K562 (cell line): ENCODE results near the gene FGGY. TPM values are rescaled to one million over a fixed set of nuclear protein-coding genes. Genes with fewer than 3 reads are reported as not detected.

Experiments used
- ARID2 ChIP-seq: fragments of 450-650 bp; IDR thresholded peaks from 2 replicates; pipeline ENCODE4 v1.6.1; 2017; ENCODE audit warnings: antibody characterized with exemption, mild to moderate bottlenecking
- BHLHE40 ChIP-seq: IDR thresholded peaks from 2 replicates; pipeline ENCODE4 v1.6.1; 2011; ENCODE audit warnings: low read length, improper control_type of control experiment
- CBX2 ChIP-seq: fragments of 200-600 bp; sonication (generic); IDR thresholded peaks from one replicate; pipeline ENCODE4 v1.6.1; 2012; ENCODE audit warnings: mild to moderate bottlenecking, low read length, inconsistent platforms; ENCODE audit not compliant: insufficient read depth, poor library complexity, severe bottlenecking
- CTCF ChIP-seq, 3 experiments: IDR thresholded peaks in 2 of 3; conservative IDR thresholded peaks in 1 of 3; 2 replicates each; pipeline ENCODE4 v1.5.1; 2011 to 2012; ENCODE audit warnings: low read length in 3 of 3, mild to moderate bottlenecking in 3 of 3, control low read depth in 2 of 3, improper control_type of control experiment in 1 of 3, inconsistent platforms in 1 of 3, low read depth in 1 of 3, mixed read lengths in 1 of 3, moderate library complexity in 1 of 3; ENCODE audit not compliant: insufficient read depth in 2 of 3
- DACH1 ChIP-seq: fragments of 450-650 bp; IDR thresholded peaks from 2 replicates; pipeline ENCODE4 v1.6.1; 2018; ENCODE audit not compliant: partially characterized antibody
- FIP1L1 ChIP-seq: fragments of 200-400 bp; formaldehyde crosslinking; IDR thresholded peaks from 2 replicates; pipeline ENCODE4 v1.6.1; 2018; ENCODE audit warnings: mild to moderate bottlenecking, low read depth, low read length; ENCODE audit not compliant: poor library complexity, severe bottlenecking
- HDAC8 ChIP-seq: fragments of 450-650 bp; IDR thresholded peaks from 2 replicates; pipeline ENCODE4 v1.6.1; 2016; ENCODE audit warnings: mild to moderate bottlenecking, missing genetic modification characterization, moderate library complexity, missing compliant biosample characterization
- JUNB ChIP-seq: fragments of 450-650 bp; formaldehyde crosslinking; conservative IDR thresholded peaks from 2 replicates; pipeline ENCODE4 v1.4.0; 2020; ENCODE audit warnings: mild to moderate bottlenecking
- L3MBTL2 ChIP-seq: fragments of 450-650 bp; IDR thresholded peaks from 2 replicates; pipeline ENCODE4 v1.6.1; 2016; ENCODE audit warnings: mild to moderate bottlenecking, moderate library complexity
- MAFF ChIP-seq: IDR thresholded peaks from 2 replicates; pipeline ENCODE4 v1.6.1; 2012; ENCODE audit warnings: low read length, improper control_type of control experiment
- MAZ ChIP-seq, 2 experiments: fragments of 450-650 bp in 1 of 2; sonication (generic) in 1 of 2; formaldehyde crosslinking; IDR thresholded peaks in 1 of 2; conservative IDR thresholded peaks in 1 of 2; 2 replicates each; pipeline versions ENCODE4 v1.4.0 to v1.5.0; 2020; ENCODE audit warnings: mild to moderate bottlenecking in 1 of 2, missing genetic modification reagents in 1 of 2
- MECOM ChIP-seq: fragments of 250-450 bp; sonication (Bioruptor Pico); IDR thresholded peaks from 2 replicates; pipeline ENCODE4 v1.8.0; 2022; ENCODE audit warnings: inconsistent platforms
- NELFE ChIP-seq: IDR thresholded peaks from 2 replicates; pipeline ENCODE4 v1.6.1; 2011; ENCODE audit warnings: mild to moderate bottlenecking; ENCODE audit not compliant: insufficient read depth, insufficient read length
- STAG1 ChIP-seq: sonication (generic); formaldehyde crosslinking; IDR thresholded peaks from 2 replicates; pipeline ENCODE4 v1.5.0; 2020; ENCODE audit warnings: missing genetic modification reagents, borderline replicate concordance
- TAF9B ChIP-seq: fragments of 450-650 bp; IDR thresholded peaks from 2 replicates; pipeline ENCODE4 v1.6.1; 2018; ENCODE audit warnings: mild to moderate bottlenecking; ENCODE audit not compliant: partially characterized antibody
- ZNF24 ChIP-seq: fragments of 450-650 bp; IDR thresholded peaks from 2 replicates; pipeline ENCODE4 v1.6.1; 2016
- ZNF282 ChIP-seq: sonication (generic); formaldehyde crosslinking; IDR thresholded peaks from 2 replicates; pipeline ENCODE4 v1.8.1; 2023; ENCODE audit warnings: missing genetic modification reagents
- ZNF561 ChIP-seq: fragments of 450-650 bp; formaldehyde crosslinking; conservative IDR thresholded peaks from 2 replicates; pipeline ENCODE4 v1.4.0; 2020; ENCODE audit warnings: mild to moderate bottlenecking, moderate library complexity
- ZNF79 ChIP-seq: fragments of 250-450 bp; sonication (Bioruptor Pico); IDR thresholded peaks from 2 replicates; pipeline ENCODE4 v1.4.0; 2020; ENCODE audit warnings: low read depth, mild to moderate bottlenecking, moderate library complexity
- polyA plus RNA-seq, 8 experiments: library from polyadenylated mRNA; depleted of rRNA in 4 of 8; stranded (reverse) in 5 of 8; unstranded in 3 of 8; fragments of >200 nt; fragmentation: Nextera tagmentation in 2 of 8; fragmentation: Illumina TruSeq in 1 of 8; extraction: Ambion mirVana in 2 of 8; extraction: Trizol in 1 of 8; gene quantifications; 2 replicates each; pipeline versions ENCODE4 v1.2.1 to v1.2.3, GENCODE V29; 2011 to 2014; ENCODE audit warnings: inconsistent platforms in 1 of 8, missing spikeins in 1 of 8
- total RNA-seq, 7 experiments: library from RNA; depleted of rRNA in 6 of 7; stranded (reverse); fragments of >200 nt in 6 of 7; fragmentation: Illumina TruSeq in 2 of 7; extraction: Trizol in 2 of 7; gene quantifications; 2 replicates each; pipeline versions ENCODE4 v1.2.1 to v1.2.3, GENCODE V29; 2011 to 2021; ENCODE audit warnings: low replicate concordance in 1 of 7
- TF ChIP-seq, protein P1 (sequence below): fragments of 250-450 bp; sonication (Bioruptor Pico); IDR thresholded peaks from 2 replicates; pipeline ENCODE4 v1.5.0; 2021; ENCODE audit warnings: mild to moderate bottlenecking, borderline replicate concordance
- TF ChIP-seq, protein P2 (sequence below), 2 experiments: IDR thresholded peaks; 2 replicates each; pipeline ENCODE4 v1.6.1; 2012; ENCODE audit warnings: improper control_type of control experiment in 2 of 2, low read depth in 2 of 2, low read length in 2 of 2, borderline replicate concordance in 1 of 2

The FGGY gene
- total and polyA plus RNA-seq, 9 of the 15 experiments (the other 6 are each of a cell fraction or from before 2014, with no cell fraction given): 9.7 to 19.2 (median 12.6) TPM

DNA sequence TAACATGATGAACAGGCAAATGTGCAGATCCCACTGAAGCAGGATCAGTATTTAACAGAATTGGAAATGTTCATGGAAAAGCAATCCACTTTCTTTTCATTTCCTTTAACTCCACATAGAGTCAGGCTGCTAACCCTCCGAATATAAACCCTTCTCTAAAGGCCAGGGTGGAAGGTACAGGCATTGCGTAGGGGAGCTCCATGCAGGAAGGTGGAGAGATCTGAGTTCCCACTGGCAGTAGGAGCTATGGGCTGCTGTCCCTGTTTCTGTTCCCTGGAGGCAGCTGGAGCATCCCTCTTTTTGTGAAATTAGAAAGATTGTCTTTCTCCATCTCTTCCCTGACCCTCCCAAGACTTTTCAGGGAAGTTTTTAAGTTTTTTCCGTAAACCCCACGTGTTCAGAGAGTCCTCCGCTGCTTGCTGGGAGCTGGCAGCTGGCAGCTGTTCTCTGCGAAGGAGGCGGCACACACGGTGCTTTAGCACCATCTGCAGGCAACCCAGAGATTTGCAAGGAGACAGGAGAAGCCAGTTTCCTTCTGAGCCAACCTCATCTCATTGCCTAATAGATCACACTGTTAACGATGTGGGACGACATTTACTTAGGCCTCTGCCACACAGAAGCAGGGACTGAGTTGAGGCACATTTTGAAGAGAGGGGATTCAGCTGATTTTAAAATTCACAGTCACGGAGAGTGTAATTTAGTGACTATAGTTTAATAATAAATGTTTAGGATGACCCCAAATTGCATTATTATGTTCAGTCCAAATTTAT, 462.4 kb downstream of the FGGY start (continued):
- TF ChIP-seq, protein P1, sequence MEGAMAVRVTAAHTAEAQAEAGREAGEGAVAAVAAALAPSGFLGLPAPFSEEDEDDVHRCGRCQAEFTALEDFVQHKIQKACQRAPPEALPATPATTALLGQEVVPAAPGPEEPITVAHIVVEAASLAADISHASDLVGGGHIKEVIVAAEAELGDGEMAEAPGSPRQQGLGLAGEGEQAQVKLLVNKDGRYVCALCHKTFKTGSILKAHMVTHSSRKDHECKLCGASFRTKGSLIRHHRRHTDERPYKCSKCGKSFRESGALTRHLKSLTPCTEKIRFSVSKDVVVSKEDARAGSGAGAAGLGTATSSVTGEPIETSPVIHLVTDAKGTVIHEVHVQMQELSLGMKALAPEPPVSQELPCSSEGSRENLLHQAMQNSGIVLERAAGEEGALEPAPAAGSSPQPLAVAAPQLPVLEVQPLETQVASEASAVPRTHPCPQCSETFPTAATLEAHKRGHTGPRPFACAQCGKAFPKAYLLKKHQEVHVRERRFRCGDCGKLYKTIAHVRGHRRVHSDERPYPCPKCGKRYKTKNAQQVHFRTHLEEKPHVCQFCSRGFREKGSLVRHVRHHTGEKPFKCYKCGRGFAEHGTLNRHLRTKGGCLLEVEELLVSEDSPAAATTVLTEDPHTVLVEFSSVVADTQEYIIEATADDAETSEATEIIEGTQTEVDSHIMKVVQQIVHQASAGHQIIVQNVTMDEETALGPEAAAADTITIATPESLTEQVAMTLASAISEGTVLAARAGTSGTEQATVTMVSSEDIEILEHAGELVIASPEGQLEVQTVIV (CRISPR knock-in tag): no peak
- TF ChIP-seq CBX2 (no peak), BHLHE40 (0 out of 2 replicates have a peak, but pooled peaks have one; percentile 22), ZNF561 (CRISPR knock-in tag) (no peak), DACH1 (peak; percentile 52), TAF9B (no peak), ARID2 (peak; percentile 59; the same call in 1 of the 2 replicates), HDAC8 (tag) (no peak), STAG1 (CRISPR knock-in tag) (peak; percentile 99), NELFE (no peak), ZNF24 (no peak), JUNB (CRISPR knock-in tag) (no peak), MAZ (CRISPR knock-in tag; conservative IDR thresholded peaks at IDR 0.05 in 1 of 2, IDR thresholded peaks at IDR 0.05 in 1 of 2) (peak in 1 of 2 experiments; percentile 43; a peak in 1 of 4 replicates), L3MBTL2 (peak; percentile 35; the same call in 1 of the 2 replicates), CTCF (IDR thresholded peaks at IDR 0.05 in 2 of 3, conservative IDR thresholded peaks at IDR 0.05 in 1 of 3; ENCODE audit: insufficient read depth in 2 of 3, low read depth in 1 of 3, low read length in 3 of 3) (peak; percentile 72 to 91 (median 90)), FIP1L1 (no peak), ZNF282 (CRISPR knock-in tag) (no peak), MECOM (CRISPR knock-in tag) (no peak), MAFF (no peak), ZNF79 (CRISPR knock-in tag) (no peak)
- TF ChIP-seq, protein P2, sequence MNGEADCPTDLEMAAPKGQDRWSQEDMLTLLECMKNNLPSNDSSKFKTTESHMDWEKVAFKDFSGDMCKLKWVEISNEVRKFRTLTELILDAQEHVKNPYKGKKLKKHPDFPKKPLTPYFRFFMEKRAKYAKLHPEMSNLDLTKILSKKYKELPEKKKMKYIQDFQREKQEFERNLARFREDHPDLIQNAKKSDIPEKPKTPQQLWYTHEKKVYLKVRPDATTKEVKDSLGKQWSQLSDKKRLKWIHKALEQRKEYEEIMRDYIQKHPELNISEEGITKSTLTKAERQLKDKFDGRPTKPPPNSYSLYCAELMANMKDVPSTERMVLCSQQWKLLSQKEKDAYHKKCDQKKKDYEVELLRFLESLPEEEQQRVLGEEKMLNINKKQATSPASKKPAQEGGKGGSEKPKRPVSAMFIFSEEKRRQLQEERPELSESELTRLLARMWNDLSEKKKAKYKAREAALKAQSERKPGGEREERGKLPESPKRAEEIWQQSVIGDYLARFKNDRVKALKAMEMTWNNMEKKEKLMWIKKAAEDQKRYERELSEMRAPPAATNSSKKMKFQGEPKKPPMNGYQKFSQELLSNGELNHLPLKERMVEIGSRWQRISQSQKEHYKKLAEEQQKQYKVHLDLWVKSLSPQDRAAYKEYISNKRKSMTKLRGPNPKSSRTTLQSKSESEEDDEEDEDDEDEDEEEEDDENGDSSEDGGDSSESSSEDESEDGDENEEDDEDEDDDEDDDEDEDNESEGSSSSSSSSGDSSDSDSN (IDR thresholded peaks at IDR 0.05; ENCODE audit: borderline replicate concordance in 1 of 2, low read depth in 2 of 2, low read length in 2 of 2): 0 out of 4 replicates have a peak, but pooled peaks of 1 of the 2 experiments have one; percentile 30
